K562 (cell line): ENCODE data around the gene ORAI3. TPM values are rescaled to one million over a fixed set of nuclear protein-coding genes. Genes with fewer than 3 reads are reported as not detected.

Experiments used
- CC2D1A ChIP-seq: fragments of 450-650 bp; IDR thresholded peaks from 2 replicates; pipeline ENCODE4 v1.6.1; 2017; ENCODE audit warnings: mild to moderate bottlenecking
- DMBX1 ChIP-seq: fragments of 250-450 bp; sonication (Bioruptor Pico); IDR thresholded peaks from 2 replicates; pipeline ENCODE4 v1.8.0; 2022; ENCODE audit warnings: inconsistent platforms, mild to moderate bottlenecking, moderate library complexity, borderline replicate concordance
- E2F6 ChIP-seq, 2 experiments: IDR thresholded peaks; 2 replicates each; pipeline ENCODE4 v1.6.1; 2011; ENCODE audit warnings: borderline replicate concordance in 1 of 2, control low read depth in 1 of 2, low read depth in 1 of 2, low read length in 1 of 2, mild to moderate bottlenecking in 1 of 2, mixed read lengths in 1 of 2, moderate library complexity in 1 of 2; ENCODE audit not compliant: insufficient read depth in 1 of 2, insufficient read length in 1 of 2, poor library complexity in 1 of 2, severe bottlenecking in 1 of 2; ENCODE audit errors: extremely low read depth in 1 of 2
- FOXJ2 ChIP-seq: fragments of 200-800 bp; sonication (Bioruptor generic); IDR thresholded peaks from 2 replicates; pipeline ENCODE4 v1.6.1; 2016; ENCODE audit warnings: missing genetic modification characterization, missing compliant biosample characterization
- FOXK2 ChIP-seq, 2 experiments: fragments of 450-650 bp; IDR thresholded peaks in 1 of 2; conservative IDR thresholded peaks in 1 of 2; 2 replicates each; pipeline ENCODE4 v1.6.1; 2016; ENCODE audit warnings: low read depth in 2 of 2, mild to moderate bottlenecking in 1 of 2
- HSF4 ChIP-seq: fragments of 250-450 bp; sonication (Bioruptor Pico); IDR thresholded peaks from 2 replicates; pipeline ENCODE4 v2.1.2; 2022; ENCODE audit warnings: mild to moderate bottlenecking, moderate library complexity, borderline replicate concordance
- MAFF ChIP-seq: IDR thresholded peaks from 2 replicates; pipeline ENCODE4 v1.6.1; 2012; ENCODE audit warnings: low read length, improper control_type of control experiment
- MECOM ChIP-seq: fragments of 250-450 bp; sonication (Bioruptor Pico); IDR thresholded peaks from 2 replicates; pipeline ENCODE4 v1.8.0; 2022; ENCODE audit warnings: inconsistent platforms
- MEF2D ChIP-seq: conservative IDR thresholded peaks from 2 replicates; pipeline ENCODE4 v1.6.1; 2016; ENCODE audit warnings: low read depth, missing genetic modification characterization, missing compliant biosample characterization
- RBM25 ChIP-seq: fragments of 200-400 bp; formaldehyde crosslinking; IDR thresholded peaks from 2 replicates; pipeline ENCODE4 v1.6.1; 2018; ENCODE audit warnings: low read length, low read depth, moderate library complexity; ENCODE audit not compliant: severe bottlenecking
- SRF ChIP-seq, 2 experiments: fragments of 250-450, 450-650 bp in 1 of 2; sonication (Bioruptor Pico) in 1 of 2; sonication (generic) in 1 of 2; formaldehyde crosslinking; IDR thresholded peaks; 2 replicates each; pipeline versions ENCODE4 v1.5.0 to v1.5.1; 2020 to 2022; ENCODE audit warnings: mild to moderate bottlenecking in 1 of 2, missing genetic modification reagents in 1 of 2
- TRIM24 ChIP-seq, 2 experiments: fragments of 450-650 bp; IDR thresholded peaks; 2 replicates each; pipeline ENCODE4 v1.6.1; 2016
- YY1 ChIP-seq, 3 experiments: IDR thresholded peaks; 2 replicates each; pipeline ENCODE4 v1.6.1; 2011; ENCODE audit warnings: low read length in 2 of 3, mild to moderate bottlenecking in 2 of 3, moderate library complexity in 2 of 3, borderline replicate concordance in 1 of 3, control low read depth in 1 of 3, low read depth in 1 of 3; ENCODE audit not compliant: insufficient read depth in 3 of 3, insufficient replicate concordance in 2 of 3, control insufficient read depth in 1 of 3, insufficient read length in 1 of 3; ENCODE audit errors: extremely low read depth in 1 of 3
- ZNF121 ChIP-seq: sonication (generic); formaldehyde crosslinking; conservative IDR thresholded peaks from 2 replicates; pipeline ENCODE4 v1.8.0; 2022; ENCODE audit warnings: missing genetic modification reagents
- ZNF140 ChIP-seq: fragments of 250-450 bp; sonication (Bioruptor Pico); IDR thresholded peaks from 2 replicates; pipeline ENCODE4 v1.8.0; 2021; ENCODE audit warnings: moderate library complexity, mild to moderate bottlenecking, inconsistent platforms
- ZNF282 ChIP-seq: sonication (generic); formaldehyde crosslinking; IDR thresholded peaks from 2 replicates; pipeline ENCODE4 v1.8.1; 2023; ENCODE audit warnings: missing genetic modification reagents
- ZNF318 ChIP-seq, 2 experiments: fragments of 450-650 bp; IDR thresholded peaks; 2 replicates each; pipeline ENCODE4 v1.6.1; 2016; ENCODE audit warnings: mild to moderate bottlenecking in 2 of 2, borderline replicate concordance in 1 of 2, low read depth in 1 of 2, moderate library complexity in 1 of 2
- polyA plus RNA-seq, 8 experiments: library from polyadenylated mRNA; depleted of rRNA in 4 of 8; stranded (reverse) in 5 of 8; unstranded in 3 of 8; fragments of >200 nt; fragmentation: Nextera tagmentation in 2 of 8; fragmentation: Illumina TruSeq in 1 of 8; extraction: Ambion mirVana in 2 of 8; extraction: Trizol in 1 of 8; gene quantifications; 2 replicates each; pipeline versions ENCODE4 v1.2.1 to v1.2.3, GENCODE V29; 2011 to 2014; ENCODE audit warnings: inconsistent platforms in 1 of 8, missing spikeins in 1 of 8
- total RNA-seq, 7 experiments: library from RNA; depleted of rRNA in 6 of 7; stranded (reverse); fragments of >200 nt in 6 of 7; fragmentation: Illumina TruSeq in 2 of 7; extraction: Trizol in 2 of 7; gene quantifications; 2 replicates each; pipeline versions ENCODE4 v1.2.1 to v1.2.3, GENCODE V29; 2011 to 2021; ENCODE audit warnings: low replicate concordance in 1 of 7

The ORAI3 gene
- total and polyA plus RNA-seq, 9 of the 15 experiments (the other 6 are each of a cell fraction or from before 2014, with no cell fraction given) = 4.9 to 23.3 (median 14.1) TPM

GRCh38 chr16:30996324-30996984, 47.6 kb downstream of the ORAI3 start (continued):
- TF ChIP-seq ZNF318 (IDR thresholded peaks at IDR 0.05; ENCODE audit: borderline replicate concordance in 1 of 2, low read depth in 1 of 2) = no peak
- TF ChIP-seq FOXJ2 = no peak
- TF ChIP-seq ZNF282 (CRISPR knock-in tag) = no peak
- TF ChIP-seq HSF4 (CRISPR knock-in tag) = no peak
- peak; percentile 51 for TF ChIP-seq RBM25
- TF ChIP-seq FOXK2 (conservative IDR thresholded peaks at IDR 0.05 in 1 of 2, IDR thresholded peaks at IDR 0.05 in 1 of 2; ENCODE audit: low read depth in 2 of 2) = no peak
- no peak for TF ChIP-seq MAFF
- TF ChIP-seq MECOM (CRISPR knock-in tag) = no peak
- no peak for TF ChIP-seq CC2D1A
- peak in 1 of 3 experiments; percentile 38 for TF ChIP-seq YY1 (IDR thresholded peaks at IDR 0.05; ENCODE audit: borderline replicate concordance in 1 of 3, control insufficient read depth in 1 of 3, extremely low read depth in 1 of 3, insufficient read depth in 3 of 3, insufficient read length in 1 of 3, insufficient replicate concordance in 2 of 3, low read depth in 1 of 3, low read length in 2 of 3)
- TF ChIP-seq SRF (CRISPR knock-in tag; IDR thresholded peaks at IDR 0.05) = no peak
- TF ChIP-seq ZNF140 (CRISPR knock-in tag) = no peak
- no peak for TF ChIP-seq ZNF121 (CRISPR knock-in tag)
- peak in 1 of 2 experiments; percentile 63 for TF ChIP-seq E2F6 (IDR thresholded peaks at IDR 0.05; ENCODE audit: borderline replicate concordance in 1 of 2, extremely low read depth in 1 of 2, insufficient read depth in 1 of 2, insufficient read length in 1 of 2, low read depth in 1 of 2, low read length in 1 of 2, poor library complexity in 1 of 2, severe bottlenecking in 1 of 2)
- TF ChIP-seq MEF2D (tag) = no peak
- no peak for TF ChIP-seq TRIM24 (IDR thresholded peaks at IDR 0.05)
- no peak for TF ChIP-seq DMBX1 (CRISPR knock-in tag)
- TF ChIP-seq, all 486 proteins: peak for 18
